H1 (cell line): ENCODE results near the gene POU2F2. TPM values are rescaled to one million over a fixed set of nuclear protein-coding genes. Genes with fewer than 3 reads are reported as not detected.

Experiments
- EZH2 ChIP-seq: fragments of 200-600 bp; sonication (generic); IDR thresholded peaks from 2 replicates; pipeline ENCODE4 v1.7.1; 2012; ENCODE audit warnings: low read depth, mild to moderate bottlenecking, moderate library complexity, low read length, inconsistent platforms; ENCODE audit not compliant: severe bottlenecking
- SAP30 ChIP-seq: fragments of 300-600 bp; sonication (generic); IDR thresholded peaks from 2 replicates; pipeline ENCODE4 v1.7.1; 2012; ENCODE audit warnings: low read length, moderate library complexity, mild to moderate bottlenecking, inconsistent platforms; ENCODE audit not compliant: insufficient read depth, insufficient replicate concordance
- SUZ12 ChIP-seq: fragments of 200-600 bp; sonication (generic); IDR thresholded peaks from 2 replicates; pipeline ENCODE4 v1.6.1; 2012; ENCODE audit warnings: mild to moderate bottlenecking, inconsistent platforms, low read length, moderate library complexity, mixed read lengths
- polyA plus RNA-seq, 7 experiments: library from polyadenylated mRNA; depleted of rRNA in 3 of 7; stranded (reverse) in 5 of 7; unstranded in 2 of 7; fragments of >200 nt in 5 of 7; fragments of 200-250 nt in 2 of 7; gene quantifications; 1 replicate in 5 of 7; 2 replicates in 1 of 7; 4 replicates in 1 of 7; pipeline versions ENCODE4 v1.2.1 to v1.2.3, GENCODE V29; 2011 to 2013; ENCODE audit warnings: missing spikeins in 2 of 7, mixed read lengths in 2 of 7
- total RNA-seq: library from RNA; stranded (reverse); fragmentation: NEBNext Ultra II Directional; extraction: Animal tissue kit (Norgen Biotek cat#: 25700); gene quantifications from 2 replicates; pipeline ENCODE4 v1.2.1, GENCODE V29; 2021

The POU2F2 gene
- total and polyA plus RNA-seq, 2 of the 8 experiments (the other 6 are each of a cell fraction or from before 2014, with no cell fraction given) = 5.0 to 6.1 TPM

DNA sequence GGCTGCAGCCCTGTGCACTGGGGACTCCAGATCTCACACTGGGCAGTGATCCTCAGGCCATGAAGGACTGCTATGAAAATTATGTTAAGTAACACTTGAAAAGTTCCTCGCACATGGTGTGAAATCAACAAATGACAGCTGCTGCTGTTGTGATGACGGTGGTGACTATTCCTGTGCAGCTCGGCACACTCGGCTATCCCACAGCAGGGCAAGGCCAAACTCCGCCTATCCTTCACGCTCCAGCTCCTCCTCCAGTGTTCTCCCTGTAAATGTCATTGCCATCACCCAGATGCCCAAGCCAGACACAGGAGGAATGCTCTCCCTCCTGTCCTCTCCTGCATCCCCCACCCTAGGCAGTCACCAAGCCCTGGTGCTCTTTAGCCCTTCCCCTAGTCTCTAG is 93.6 kb downstream of the POU2F2 start (continued):
- no peak for TF ChIP-seq EZH2
- no peak for TF ChIP-seq SUZ12
- no peak for TF ChIP-seq SAP30
